HCT116 (cell line): ENCODE results near the gene TRIM69.

Experiments used
- CTCF ChIP-seq, 3 experiments: fragments of 200-600 bp in 1 of 3; sonication (generic) in 1 of 3; IDR thresholded peaks in 2 of 3; conservative IDR thresholded peaks in 1 of 3; 2 replicates each; pipeline ENCODE4 v1.5.1; 2012 to 2017; ENCODE audit warnings: low read depth in 2 of 3, low read length in 2 of 3, antibody characterized with exemption in 1 of 3, borderline replicate concordance in 1 of 3, control low read depth in 1 of 3, mild to moderate bottlenecking in 1 of 3, mixed read lengths in 1 of 3, mixed run types in 1 of 3, moderate library complexity in 1 of 3; ENCODE audit not compliant: insufficient read depth in 1 of 3
- EZH2 ChIP-seq: fragments of 200-600 bp; sonication (generic); IDR thresholded peaks from 2 replicates; pipeline ENCODE4 v1.6.1; 2017; ENCODE audit warnings: antibody characterized with exemption, mixed run types
- EZH2phosphoT487 ChIP-seq: fragments of 200-600 bp; IDR thresholded peaks from 2 replicates; pipeline ENCODE4 v1.6.1; 2018; ENCODE audit warnings: antibody characterized with exemption, borderline replicate concordance
- MAX ChIP-seq: IDR thresholded peaks from 2 replicates; pipeline ENCODE4 v1.6.1; 2012
- POLR2A ChIP-seq: IDR thresholded peaks from 2 replicates; pipeline ENCODE4 v1.7.0; 2011; ENCODE audit warnings: borderline replicate concordance; ENCODE audit not compliant: insufficient read depth, insufficient read length; ENCODE audit errors: extremely low read depth
- ZFX ChIP-seq: fragments of 450-650 bp; IDR thresholded peaks from 2 replicates; pipeline ENCODE4 v1.6.1; 2017
- ZNF274 ChIP-seq: fragments of 200-500 bp; sonication (Bioruptor generic); IDR thresholded peaks from 2 replicates; pipeline ENCODE4 v1.6.1; 2014; ENCODE audit warnings: mild to moderate bottlenecking, low read depth, low read length, inconsistent platforms

GRCh38 chr15:44801364-44801763, 65.0 kb downstream of the TRIM69 start:
- no peak for TF ChIP-seq MAX
- TF ChIP-seq ZNF274: no peak
- TF ChIP-seq CTCF (IDR thresholded peaks at IDR 0.05 in 2 of 3, conservative IDR thresholded peaks at IDR 0.05 in 1 of 3; ENCODE audit: borderline replicate concordance in 1 of 3, insufficient read depth in 1 of 3, low read depth in 2 of 3, low read length in 2 of 3): no peak
- no peak for TF ChIP-seq ZFX
- no peak for TF ChIP-seq POLR2A
- no peak for TF ChIP-seq EZH2
- TF ChIP-seq EZH2phosphoT487: no peak
